H1 (cell line): ENCODE data around the gene NEGR1. TPM values are rescaled to one million over a fixed set of nuclear protein-coding genes. Genes with fewer than 3 reads are reported as not detected.

ENCODE experiments used
- CTCF ChIA-PET: fragments of 300-600 bp; sonication (Branson Sonifier 250); formaldehyde crosslinking; loops from one replicate; lab custom pipeline; 2021; ENCODE audit not compliant: partially characterized antibody; lab: Charles Lee
- POLR2A ChIA-PET: fragments of 300-600 bp; sonication (Branson Sonifier 250); formaldehyde crosslinking; loops from one replicate; lab custom pipeline; 2021; ENCODE audit warnings: inconsistent platforms; ENCODE audit not compliant: partially characterized antibody; lab: Charles Lee
- DNase-seq, 2 experiments: peaks; one replicate each; pipeline versions ENCODE4 v3.0.0 to v3.0.0-alpha.2; 2010 to 2022; ENCODE audit warnings: low spot score in 2 of 2, low read depth in 1 of 2, mixed read lengths in 1 of 2
- FAIRE-seq: peaks from 2 replicates; lab custom pipeline; 2011; peaks lifted over from hg19 to GRCh38; lab: Jason Lieb, UNC
- H2AFZ ChIP-seq: 2 replicates; pipeline ENCODE4 v1.8.1; 2012; ENCODE audit warnings: low read length, inconsistent platforms
- H2AK5ac ChIP-seq: 2 replicates; pipeline ENCODE4 v1.6.1; 2013; ENCODE audit warnings: low read depth, low read length
- H2BK120ac ChIP-seq: replicated peaks from 2 replicates; pipeline ENCODE3; 2013; ENCODE audit warnings: low read depth, low read length, inconsistent platforms
- H2BK12ac ChIP-seq: 2 replicates; pipeline ENCODE4 v1.6.1; 2013; ENCODE audit warnings: low read depth, low read length
- H2BK15ac ChIP-seq: 2 replicates; pipeline ENCODE4 v1.6.1; 2013; ENCODE audit warnings: low read length
- H2BK20ac ChIP-seq: 2 replicates; pipeline ENCODE4 v1.6.1; 2013; ENCODE audit warnings: low read length
- H2BK5ac ChIP-seq: 2 replicates; pipeline ENCODE4 v1.6.1; 2013; ENCODE audit warnings: low read depth, low read length
- H3K14ac ChIP-seq: 2 replicates; pipeline ENCODE4 v1.6.1; 2013; ENCODE audit warnings: inconsistent platforms; ENCODE audit not compliant: insufficient read length
- H3K18ac ChIP-seq: 2 replicates; pipeline ENCODE4 v1.6.1; 2013; ENCODE audit warnings: low read length; ENCODE audit errors: extremely low read depth
- H3K23ac ChIP-seq: 2 replicates; pipeline ENCODE4 v1.6.1; 2013; ENCODE audit warnings: inconsistent platforms; ENCODE audit not compliant: insufficient read length
- H3K23me2 ChIP-seq: 2 replicates; pipeline ENCODE4 v1.6.1; 2013; ENCODE audit warnings: low read depth, low read length
- H3K27ac ChIP-seq: 2 replicates; pipeline ENCODE4 v1.6.1; 2011; ENCODE audit warnings: low read depth, low read length, inconsistent platforms
- H3K27me3 ChIP-seq, 4 experiments: replicated peaks in 1 of 4; 1 replicate in 1 of 4; 2 replicates in 3 of 4; pipeline versions ENCODE4 v1.6.1 to v1.8.1; 2011 to 2013; ENCODE audit warnings: low read length in 3 of 4, mild to moderate bottlenecking in 3 of 4, inconsistent platforms in 2 of 4, mixed read lengths in 2 of 4, moderate library complexity in 1 of 4; ENCODE audit not compliant: control insufficient read depth in 3 of 4, insufficient read depth in 3 of 4; ENCODE audit errors: extremely low read depth in 1 of 4
- H3K36me3 ChIP-seq, 4 experiments: 2 replicates each; pipeline versions ENCODE4 v1.6.1 to v1.8.1; 2011 to 2013; ENCODE audit warnings: mild to moderate bottlenecking in 4 of 4, low read length in 3 of 4, moderate library complexity in 2 of 4, control low read depth in 1 of 4, inconsistent platforms in 1 of 4; ENCODE audit not compliant: insufficient read depth in 4 of 4, control insufficient read depth in 2 of 4
- H3K4ac ChIP-seq: replicated peaks from 2 replicates; pipeline ENCODE3; 2013; ENCODE audit warnings: low read length, low read depth, mixed read lengths, inconsistent platforms; ENCODE audit not compliant: insufficient read length
- H3K4me1 ChIP-seq, 4 experiments: replicated peaks in 1 of 4; 1 replicate in 1 of 4; 2 replicates in 3 of 4; pipeline versions ENCODE4 v1.6.1 to v1.8.1; 2011 to 2013; ENCODE audit warnings: low read length in 3 of 4, inconsistent platforms in 2 of 4, mixed read lengths in 1 of 4; ENCODE audit not compliant: insufficient read depth in 4 of 4, control insufficient read depth in 3 of 4
- H3K4me2 ChIP-seq, 2 experiments: 2 replicates each; pipeline versions ENCODE4 v1.6.1 to v1.8.1; 2011 to 2013; ENCODE audit warnings: low read depth in 2 of 2, low read length in 2 of 2, control low read depth in 1 of 2, inconsistent platforms in 1 of 2, mild to moderate bottlenecking in 1 of 2; ENCODE audit not compliant: insufficient read depth in 1 of 2
- H3K4me3 ChIP-seq, 4 experiments: fragments of 200-600, 300-600 bp in 1 of 4; sonication (generic), shearing (Covaris generic), sonication (Bioruptor Twin) in 1 of 4; 2 replicates each; pipeline versions ENCODE4 v1.5.1 to v1.8.1; 2011 to 2016; ENCODE audit warnings: low read length in 4 of 4, low read depth in 3 of 4, control low read depth in 2 of 4, inconsistent platforms in 2 of 4, mild to moderate bottlenecking in 2 of 4, mixed read lengths in 1 of 4, moderate library complexity in 1 of 4; ENCODE audit not compliant: insufficient read depth in 2 of 4; ENCODE audit errors: extremely low read depth in 1 of 4
- H3K56ac ChIP-seq: replicated peaks from 2 replicates; pipeline ENCODE3; 2013; ENCODE audit warnings: low read depth, mild to moderate bottlenecking, mixed read lengths, low read length, inconsistent platforms; ENCODE audit not compliant: insufficient read length
- H3K79me1 ChIP-seq: 2 replicates; pipeline ENCODE4 v1.6.1; 2013; ENCODE audit warnings: low read depth, low read length, control low read depth
- H3K79me2 ChIP-seq, 2 experiments: 2 replicates each; pipeline versions ENCODE4 v1.6.1 to v1.8.1; 2012 to 2013; ENCODE audit warnings: low read length in 2 of 2, mild to moderate bottlenecking in 2 of 2, inconsistent platforms in 1 of 2; ENCODE audit not compliant: insufficient read depth in 2 of 2, control insufficient read depth in 1 of 2
- H3K9ac ChIP-seq, 4 experiments: replicated peaks in 1 of 4; 1 replicate in 1 of 4; 2 replicates in 3 of 4; pipeline versions ENCODE4 v1.6.1 to v1.8.1; 2011 to 2013; ENCODE audit warnings: low read depth in 3 of 4, low read length in 3 of 4, control low read depth in 2 of 4, mild to moderate bottlenecking in 2 of 4, moderate library complexity in 2 of 4, inconsistent platforms in 1 of 4; ENCODE audit errors: extremely low read depth in 1 of 4
- H3K9me3 ChIP-seq, 2 experiments: 2 replicates each; pipeline versions ENCODE4 v1.6.1 to v1.8.1; 2012 to 2013; ENCODE audit warnings: mild to moderate bottlenecking in 2 of 2, moderate library complexity in 2 of 2, control low read depth in 1 of 2, inconsistent platforms in 1 of 2, low read depth in 1 of 2, low read length in 1 of 2, mixed read lengths in 1 of 2; ENCODE audit not compliant: insufficient read depth in 2 of 2
- H4K20me1 ChIP-seq, 2 experiments: replicated peaks in 1 of 2; 2 replicates each; pipeline versions ENCODE3 to v1.8.1; 2011 to 2013; ENCODE audit warnings: inconsistent platforms in 2 of 2, low read length in 2 of 2, mild to moderate bottlenecking in 1 of 2; ENCODE audit not compliant: insufficient read depth in 2 of 2, control insufficient read depth in 1 of 2
- H4K5ac ChIP-seq: 2 replicates; pipeline ENCODE4 v1.6.1; 2013; ENCODE audit warnings: low read length, low read depth, mixed read lengths, inconsistent platforms; ENCODE audit not compliant: insufficient read length
- H4K8ac ChIP-seq: 2 replicates; pipeline ENCODE4 v1.8.0; 2013; ENCODE audit warnings: mild to moderate bottlenecking, moderate library complexity, low read length, inconsistent platforms; ENCODE audit not compliant: insufficient read depth; ENCODE audit errors: extremely low read depth
- H4K91ac ChIP-seq: replicated peaks from 2 replicates; pipeline ENCODE3; 2013; ENCODE audit warnings: low read length, mixed read lengths, inconsistent platforms; ENCODE audit not compliant: insufficient read length
- BCL11A ChIP-seq, 2 experiments: IDR thresholded peaks; one replicate each; pipeline ENCODE4 v1.6.1; 2011; ENCODE audit warnings: low read depth in 2 of 2, low read length in 2 of 2, mild to moderate bottlenecking in 2 of 2
- CREB1 ChIP-seq: IDR thresholded peaks from 2 replicates; pipeline ENCODE4 v1.6.1; 2012; ENCODE audit warnings: inconsistent platforms
- GTF2F1 ChIP-seq: IDR thresholded peaks from 2 replicates; pipeline ENCODE4 v1.6.1; 2012; ENCODE audit warnings: low read depth, low read length, improper control_type of control experiment, borderline replicate concordance
- HDAC2 ChIP-seq, 2 experiments: fragments of 300-600 bp in 1 of 2; sonication (generic) in 1 of 2; IDR thresholded peaks; 2 replicates each; pipeline ENCODE4 v1.6.1; 2011 to 2012; ENCODE audit warnings: low read depth in 2 of 2, low read length in 2 of 2, mild to moderate bottlenecking in 2 of 2, moderate library complexity in 2 of 2, borderline replicate concordance in 1 of 2, inconsistent platforms in 1 of 2
- JUN ChIP-seq: IDR thresholded peaks from 2 replicates; pipeline ENCODE4 v1.6.1; 2011; ENCODE audit warnings: low read depth, mild to moderate bottlenecking, improper control_type of control experiment, low read length
- NANOG ChIP-seq: IDR thresholded peaks from 2 replicates; pipeline ENCODE4 v1.6.1; 2011; ENCODE audit warnings: low read length, low read depth, mild to moderate bottlenecking, inconsistent platforms; ENCODE audit not compliant: insufficient read depth, poor library complexity, severe bottlenecking
- NRF1 ChIP-seq: IDR thresholded peaks from 2 replicates; pipeline ENCODE4 v1.6.1; 2011; ENCODE audit warnings: mild to moderate bottlenecking, low read depth, low read length, improper control_type of control experiment
- RBBP5 ChIP-seq: IDR thresholded peaks from 2 replicates; pipeline ENCODE4 v1.7.1; 2012; ENCODE audit warnings: low read depth, mild to moderate bottlenecking, inconsistent platforms, low read length, moderate library complexity, borderline replicate concordance
- RNF2 ChIP-seq: fragments of 200-900, 300-1000 bp; sonication (generic); IDR thresholded peaks from 2 replicates; pipeline ENCODE4 v1.7.1; 2016; ENCODE audit warnings: borderline replicate concordance, low read depth, mild to moderate bottlenecking, antibody characterized with exemption, low read length; ENCODE audit not compliant: poor library complexity, severe bottlenecking; ENCODE audit errors: missing control alignments
- USF2 ChIP-seq: IDR thresholded peaks from 2 replicates; pipeline ENCODE4 v1.6.1; 2011; ENCODE audit warnings: low read length, improper control_type of control experiment
- polyA plus RNA-seq, 7 experiments: library from polyadenylated mRNA; depleted of rRNA in 3 of 7; stranded (reverse) in 5 of 7; unstranded in 2 of 7; fragments of >200 nt in 5 of 7; fragments of 200-250 nt in 2 of 7; gene quantifications; 1 replicate in 5 of 7; 2 replicates in 1 of 7; 4 replicates in 1 of 7; pipeline versions ENCODE4 v1.2.1 to v1.2.3, GENCODE V29; 2011 to 2013; ENCODE audit warnings: missing spikeins in 2 of 7, mixed read lengths in 2 of 7
- total RNA-seq: library from RNA; stranded (reverse); fragmentation: NEBNext Ultra II Directional; extraction: Animal tissue kit (Norgen Biotek cat#: 25700); gene quantifications from 2 replicates; pipeline ENCODE4 v1.2.1, GENCODE V29; 2021
- TF ChIP-seq, protein P1 (sequence below): IDR thresholded peaks from 2 replicates; pipeline ENCODE4 v1.6.1; 2012; ENCODE audit warnings: inconsistent platforms

Gene NEGR1
- total and polyA plus RNA-seq, 2 of the 8 experiments (the other 6 are each of a cell fraction or from before 2014, with no cell fraction given): 0.71 to 1.3 TPM

DNA sequence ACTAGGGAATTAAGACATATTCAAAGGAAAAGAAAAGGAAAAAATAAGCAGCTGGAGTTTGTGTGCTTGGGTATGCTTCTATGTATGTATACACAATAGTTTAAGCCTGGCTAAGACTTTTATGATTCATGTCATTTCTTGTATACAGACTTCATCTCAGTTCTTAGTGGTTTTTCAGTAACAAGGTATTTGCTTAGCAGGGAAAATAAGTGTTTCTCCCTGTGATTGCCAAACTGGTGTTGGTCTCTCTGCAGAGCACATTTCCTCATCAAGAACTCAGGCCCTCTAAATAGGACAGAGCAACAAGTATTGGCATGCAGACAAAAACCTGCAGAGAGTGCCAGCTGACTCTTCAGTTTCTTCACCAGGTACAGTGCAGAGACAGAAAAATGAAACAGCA lies 717.1 kb downstream of the NEGR1 start:
- no peak for DNase-seq
- H3K27ac ChIP-seq: no peak overlapping the region
- no peaks in the 10 kb centered on the region; a peak in 1 of 7 replicates for H3K27me3 ChIP-seq
- no peak overlapping the region for H2BK15ac ChIP-seq
- H2BK20ac ChIP-seq: no peak overlapping the region
- no peaks in the 10 kb centered on the region for H4K20me1 ChIP-seq
- ChIA-PET POLR2A (no interaction called here), CTCF (interaction anchor here (1.3 kb wide), 1 partner anchor 17 kb away, joined by 3 read pairs; no protein-coding TSS in a partner anchor)
- H4K5ac ChIP-seq: no peak overlapping the region
- H4K91ac ChIP-seq: no peak overlapping the region
- H3K4me3 ChIP-seq: no peak overlapping the region
- no peaks in the 10 kb centered on the region for H3K4me1 ChIP-seq
- no peak overlapping the region for H3K4me2 ChIP-seq
- H3K9me3 ChIP-seq: no peaks in the 10 kb centered on the region
- no peak overlapping the region for H3K23ac ChIP-seq
- no peak overlapping the region for H3K18ac ChIP-seq
- no peak overlapping the region for H3K56ac ChIP-seq
- no peak for FAIRE-seq
- H3K79me1 ChIP-seq: no peaks in the 10 kb centered on the region
- no peak overlapping the region for H2BK120ac ChIP-seq
- no peak overlapping the region for H3K14ac ChIP-seq
- TF ChIP-seq HDAC2 (IDR thresholded peaks at IDR 0.05; ENCODE audit: borderline replicate concordance in 1 of 2, low read depth in 2 of 2, low read length in 2 of 2) (no peak), NANOG (no peak), USF2 (no peak), CREB1 (no peak), RBBP5 (no peak), JUN (no peak), GTF2F1 (no peak), RNF2 (no peak), NRF1 (no peak), BCL11A (IDR thresholded peaks at IDR 0.05; ENCODE audit: low read depth in 2 of 2, low read length in 2 of 2) (no peak)
- TF ChIP-seq, protein P1, sequence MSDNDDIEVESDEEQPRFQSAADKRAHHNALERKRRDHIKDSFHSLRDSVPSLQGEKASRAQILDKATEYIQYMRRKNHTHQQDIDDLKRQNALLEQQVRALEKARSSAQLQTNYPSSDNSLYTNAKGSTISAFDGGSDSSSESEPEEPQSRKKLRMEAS: no peak
- H3K4ac ChIP-seq: no peak overlapping the region
- H3K23me2 ChIP-seq: no peaks in the 10 kb centered on the region
- H4K8ac ChIP-seq: no peak overlapping the region
- H3K9ac ChIP-seq: no peak overlapping the region
- H3K79me2 ChIP-seq: no peaks in the 10 kb centered on the region
- no peak overlapping the region for H2BK5ac ChIP-seq
- no peak overlapping the region for H2AK5ac ChIP-seq
- no peaks in the 10 kb centered on the region for H3K36me3 ChIP-seq
- H2BK12ac ChIP-seq: no peak overlapping the region
- H2AFZ ChIP-seq: no peak overlapping the region
